HepG2 (cell line): ENCODE measurements around the gene SPACA4. TPM values are rescaled to one million over a fixed set of nuclear protein-coding genes. Genes with fewer than 3 reads are reported as not detected.

Experiments used
- ATAC-seq: fragments of 200-7000 bp; cut with Tn5 transposase; 3 replicates; pipeline ENCODE4 v1.9.1; 2020; ENCODE audit warnings: mild to moderate bottlenecking, moderate library complexity
- BruUV-seq: library from RNA; stranded (reverse); fragments of 400-500 nt; replicated peaks from 2 replicates; lab custom pipeline; 2021; lab: Mats Ljungman, UMichigan
- CTCF ChIA-PET: fragments of 300-600 bp; formaldehyde crosslinking; extraction: SDS; loops from one replicate; lab custom pipeline; 2021; ENCODE audit warnings: low total read pairs, inconsistent platforms, low intra/inter-chr PET ratio; lab: Yijun Ruan, JAX
- POLR2A ChIA-PET: fragments of 350-600 bp; sonication (Branson Sonifier 250); formaldehyde crosslinking; loops from one replicate; lab custom pipeline; 2020; ENCODE audit warnings: antibody characterized with exemption, inconsistent platforms; lab: Yijun Ruan, JAX
- DNase-seq: peaks from one replicate; pipeline ENCODE4 v3.0.0-alpha.2; 2015; ENCODE audit warnings: low spot score
- FAIRE-seq: peaks from 3 replicates; lab custom pipeline; 2011; peaks lifted over from hg19 to GRCh38; lab: Jason Lieb, UNC
- H2AFZ ChIP-seq: one replicate; pipeline ENCODE4 v1.6.1; 2011; ENCODE audit warnings: low read length, inconsistent platforms
- H3K27ac ChIP-seq: fragments of 300-600 bp; 3 replicates; pipeline ENCODE4 v1.8.0; 2011; ENCODE audit warnings: mixed run types, mild to moderate bottlenecking, mixed read lengths, low read length, inconsistent platforms; ENCODE audit not compliant: insufficient read depth; ENCODE audit errors: extremely low read length
- H3K27me3 ChIP-seq, 2 experiments: fragments of 200-600 bp in 1 of 2; 2 replicates in 1 of 2; 3 replicates in 1 of 2; pipeline versions ENCODE4 v1.6.0 to v1.8.0; 2011; ENCODE audit warnings: low read length in 2 of 2, mild to moderate bottlenecking in 2 of 2, moderate library complexity in 2 of 2, inconsistent platforms in 1 of 2; ENCODE audit not compliant: insufficient read depth in 2 of 2, control insufficient read depth in 1 of 2
- H3K36me3 ChIP-seq, 2 experiments: fragments of 200-600 bp in 1 of 2; replicated peaks in 1 of 2; 2 replicates in 1 of 2; 3 replicates in 1 of 2; pipeline versions ENCODE4 v1.5.1 to v1.8.0; 2011; ENCODE audit warnings: low read length in 2 of 2, inconsistent platforms in 1 of 2; ENCODE audit not compliant: insufficient read depth in 2 of 2, control insufficient read depth in 1 of 2
- H3K4me1 ChIP-seq: 2 replicates; pipeline ENCODE4 v1.5.1; 2012; ENCODE audit warnings: low read length, inconsistent platforms; ENCODE audit not compliant: insufficient read depth
- H3K4me2 ChIP-seq: 2 replicates; pipeline ENCODE4 v1.6.0; 2011; ENCODE audit warnings: low read depth, low read length, inconsistent platforms
- H3K4me3 ChIP-seq, 3 experiments: fragments of 200-600 bp in 1 of 3; sonication (generic), shearing (Covaris generic) in 1 of 3; replicated peaks in 1 of 3; 2 replicates each; pipeline ENCODE4 v1.5.1; 2011 to 2016; ENCODE audit warnings: low read length in 3 of 3, inconsistent platforms in 2 of 3, low read depth in 2 of 3, mild to moderate bottlenecking in 2 of 3, control low read depth in 1 of 3, mixed read lengths in 1 of 3; ENCODE audit not compliant: insufficient read depth in 1 of 3
- H3K79me2 ChIP-seq: one replicate; pipeline ENCODE4 v1.6.1; 2011; ENCODE audit warnings: low read length, inconsistent platforms; ENCODE audit not compliant: insufficient read depth
- H3K9ac ChIP-seq: 2 replicates; pipeline ENCODE4 v1.6.0; 2011; ENCODE audit warnings: mild to moderate bottlenecking, low read depth, low read length, inconsistent platforms; ENCODE audit not compliant: insufficient read depth
- H3K9me3 ChIP-seq: 2 replicates; pipeline ENCODE4 v1.5.1; 2012; ENCODE audit warnings: mild to moderate bottlenecking, low read length
- H4K20me1 ChIP-seq: 2 replicates; pipeline ENCODE4 v1.6.0; 2011; ENCODE audit warnings: inconsistent platforms, mild to moderate bottlenecking, low read length, moderate library complexity; ENCODE audit not compliant: insufficient read depth
- AGO2 ChIP-seq: fragments of 200-400 bp; formaldehyde crosslinking; optimal IDR thresholded peaks from 2 replicates; pipeline ENCODE3; 2017; ENCODE audit warnings: mild to moderate bottlenecking, low read depth, low read length, moderate library complexity
- HNF4G ChIP-seq, 2 experiments: sonication (generic) in 1 of 2; formaldehyde crosslinking in 1 of 2; IDR thresholded peaks; 2 replicates each; pipeline versions ENCODE4 v1.4.0 to v1.6.1; 2011 to 2020; ENCODE audit warnings: borderline replicate concordance in 2 of 2, low read depth in 2 of 2, mild to moderate bottlenecking in 2 of 2, low read length in 1 of 2, missing genetic modification reagents in 1 of 2, moderate library complexity in 1 of 2
- KAT7 ChIP-seq: IDR thresholded peaks from 2 replicates; pipeline ENCODE4 v1.6.1; 2018; ENCODE audit warnings: borderline replicate concordance, missing compliant biosample characterization
- KLF9 ChIP-seq: IDR thresholded peaks from 2 replicates; pipeline ENCODE4 v1.6.1; 2016; ENCODE audit warnings: low read depth
- MLXIP ChIP-seq: sonication (generic); formaldehyde crosslinking; IDR thresholded peaks from 2 replicates; pipeline ENCODE4 v1.9.0; 2021; ENCODE audit warnings: missing genetic modification reagents, borderline replicate concordance
- POLR2AphosphoS5 ChIP-seq: IDR thresholded peaks from 2 replicates; pipeline ENCODE4 v1.6.1; 2012; ENCODE audit warnings: low read depth, low read length
- RBFOX2 ChIP-seq: fragments of 200-400 bp; formaldehyde crosslinking; IDR thresholded peaks from 2 replicates; pipeline ENCODE4 v1.6.1; 2017; ENCODE audit warnings: low read depth, mild to moderate bottlenecking, low read length
- SMAD3 ChIP-seq: sonication (generic); formaldehyde crosslinking; IDR thresholded peaks from 2 replicates; pipeline ENCODE4 v1.4.0; 2020; ENCODE audit warnings: missing genetic modification reagents
- SP5 ChIP-seq: IDR thresholded peaks from 2 replicates; pipeline ENCODE4 v1.6.1; 2016; ENCODE audit warnings: low read depth, borderline replicate concordance
- ZNF460 ChIP-seq: sonication (generic); formaldehyde crosslinking; IDR thresholded peaks from 2 replicates; pipeline ENCODE4 v1.5.1; 2020; ENCODE audit warnings: missing genetic modification reagents, mild to moderate bottlenecking, borderline replicate concordance
- ZNF761 ChIP-seq: sonication (generic); formaldehyde crosslinking; conservative IDR thresholded peaks from 2 replicates; pipeline ENCODE4 v1.4.0; 2020; ENCODE audit warnings: mild to moderate bottlenecking, missing genetic modification reagents
- WGBS: methylation state at CpG from one replicate; pipeline ENCODE4 v1.1.6; 2017; ENCODE audit warnings: low lambda C conversion rate; 5-methylcytosine and 5-hydroxymethylcytosine counted together
- in situ Hi-C: cut with HindIII; loops from 2 replicates; pipeline ENCODE4 v1.10.0; 2017; ENCODE audit warnings: low pct_unique_long_range_greater_than_20kb; ENCODE audit not compliant: extremely low pct_ligation_motif_present
- intact Hi-C: fragments of 100-400 bp; cut with micrococcal nuclease; formaldehyde crosslinking; loops from one replicate; pipeline ENCODE4 v1.10.0; 2022; ENCODE audit not compliant: unreplicated experiment
- polyA plus RNA-seq, 8 experiments: library from polyadenylated mRNA; depleted of rRNA in 3 of 8; stranded (reverse) in 7 of 8; unstranded in 1 of 8; fragments of >200 nt; fragmentation: Illumina TruSeq in 4 of 8; extraction: Trizol in 4 of 8; gene quantifications; 2 replicates each; pipeline versions ENCODE4 v1.2.1 to v1.2.3, GENCODE V29; 2011 to 2016; ENCODE audit warnings: low read depth in 4 of 8, missing spikeins in 1 of 8, mixed read lengths in 1 of 8; ENCODE audit not compliant: insufficient read depth in 1 of 8
- total RNA-seq, 5 experiments: library from RNA; depleted of rRNA; stranded (reverse); fragments of >200 nt; fragmentation: Illumina TruSeq; extraction: Trizol; gene quantifications; 2 replicates each; pipeline ENCODE4 v1.2.3, GENCODE V29; 2016; ENCODE audit warnings: low read depth in 1 of 5

The SPACA4 gene
- total and polyA plus RNA-seq, 2 of the 13 experiments (the other 11 are each of a cell fraction or from before 2014, with no cell fraction given), result not detected

- peak; percentile 52; the same call in 1 of the 2 replicates for TF ChIP-seq HNF4G (IDR thresholded peaks at IDR 0.05; ENCODE audit: borderline replicate concordance, low read depth, low read length)
- no peak for TF ChIP-seq HNF4G (CRISPR knock-in tag; IDR thresholded peaks at IDR 0.05; ENCODE audit: borderline replicate concordance, low read depth)
- peak; percentile 69; the same call in 1 of the 2 replicates for TF ChIP-seq SP5
- no peak for TF ChIP-seq ZNF761 (CRISPR knock-in tag)
- TF ChIP-seq POLR2AphosphoS5, result 0 out of 2 replicates have a peak, but pooled peaks have one; percentile 22
Measured at GRCh38 chr19:48624791-48625723, 18.5 kb downstream of the SPACA4 start (continued).

GRCh38 chr19:48625891-48626327 is 19.4 kb downstream of the SPACA4 start:
- Histone ChIP-seq H3K4me2 (no peak overlapping the region), H3K27ac (no peak overlapping the region), H3K79me2 (no peaks in the 10 kb centered on the region), H3K36me3 (no peaks in the 10 kb centered on the region), H3K9ac (no peak overlapping the region), H3K9me3 (no peaks in the 10 kb centered on the region), H4K20me1 (no peaks in the 10 kb centered on the region), H3K27me3 (no peaks in the 10 kb centered on the region), H3K4me1 (peaks cover 40% of the 10 kb centered on the region), H2AFZ (no peak overlapping the region), H3K4me3 (no peak overlapping the region)
- in situ Hi-C loops, result no loop called here
- CTCF ChIA-PET, result no interaction called here
- 96% methylated on average over 21 of the region's 30 CpGs for WGBS
- intact Hi-C loops, result no loop called here
- ATAC-seq, result no peak
- TF ChIP-seq KLF9 (CRISPR knock-in tag), result no peak
- peak; percentile 48 for TF ChIP-seq AGO2
- no peak for TF ChIP-seq SMAD3 (CRISPR knock-in tag)
- TF ChIP-seq RBFOX2, result peak; percentile 56; the same call in 1 of the 2 replicates
- TF ChIP-seq MLXIP, result no peak
- TF ChIP-seq ZNF460 (CRISPR knock-in tag), result no peak
- TF ChIP-seq KAT7, result no peak
- BruUV-seq, result no TSS peak
- POLR2A ChIA-PET, result no interaction called here
- no peak for DNase-seq
- FAIRE-seq, result no peak
